MM.1S (cell line): ENCODE data around the gene PDE6A.

Experiments
- DNase-seq: peaks from one replicate; pipeline ENCODE4 v3.0.0-alpha.2; 2015
- H2AFZ ChIP-seq: fragments of 300-600 bp; sonication (generic); 2 replicates; pipeline ENCODE4 v1.6.0; 2016; ENCODE audit warnings: antibody characterized with exemption, low read length
- H3F3A ChIP-seq: fragments of 300-600 bp; sonication (generic); 2 replicates; pipeline ENCODE4 v1.6.1; 2016; ENCODE audit warnings: mild to moderate bottlenecking, antibody characterized with exemption, low read length, moderate library complexity, mixed read lengths; ENCODE audit not compliant: insufficient read depth
- H3K27ac ChIP-seq: fragments of 300-600 bp; sonication (generic); 2 replicates; pipeline ENCODE4 v1.5.1; 2016; ENCODE audit warnings: mild to moderate bottlenecking, low read length
- H3K27me3 ChIP-seq: fragments of 300-600 bp; sonication (generic); replicated peaks from 2 replicates; pipeline ENCODE4 v1.6.0; 2016; ENCODE audit warnings: low read length; ENCODE audit not compliant: insufficient read depth
- H3K36me3 ChIP-seq: fragments of 300-600 bp; sonication (generic); replicated peaks from 2 replicates; pipeline ENCODE4 v1.6.1; 2016; ENCODE audit warnings: mild to moderate bottlenecking, low read length, mixed read lengths; ENCODE audit not compliant: insufficient read depth
- H3K4me1 ChIP-seq: fragments of 300-600 bp; sonication (generic); 2 replicates; pipeline ENCODE4 v1.6.1; 2016; ENCODE audit warnings: low read length, mixed read lengths
- H3K4me2 ChIP-seq: fragments of 300-600 bp; sonication (generic); 2 replicates; pipeline ENCODE4 v1.6.0; 2016; ENCODE audit warnings: low read depth, low read length
- H3K4me3 ChIP-seq: fragments of 300-600 bp; sonication (generic); 2 replicates; pipeline ENCODE4 v1.5.1; 2016; ENCODE audit warnings: low read length, mixed read lengths
- H3K79me2 ChIP-seq: fragments of 300-600 bp; sonication (generic); 2 replicates; pipeline ENCODE4 v1.6.1; 2016; ENCODE audit warnings: mixed run types, low read length, mixed read lengths
- H3K9ac ChIP-seq: fragments of 300-600 bp; sonication (generic); 2 replicates; pipeline ENCODE4 v1.6.1; 2016; ENCODE audit warnings: low read length, mixed read lengths
- H3K9me2 ChIP-seq: fragments of 300-600 bp; sonication (generic); replicated peaks from 2 replicates; pipeline ENCODE4 v1.6.1; 2016; ENCODE audit warnings: mild to moderate bottlenecking, low read length, mixed read lengths; ENCODE audit not compliant: insufficient read depth
- H3K9me3 ChIP-seq: fragments of 300-600 bp; sonication (generic); replicated peaks from 2 replicates; pipeline ENCODE4 v1.6.1; 2016; ENCODE audit warnings: mild to moderate bottlenecking, low read length, mixed read lengths; ENCODE audit not compliant: insufficient read depth
- H4K20me1 ChIP-seq: fragments of 300-600 bp; sonication (generic); 2 replicates; pipeline ENCODE4 v1.6.1; 2016; ENCODE audit warnings: mild to moderate bottlenecking, low read length, moderate library complexity, mixed read lengths; ENCODE audit not compliant: insufficient read depth
- EZH2 ChIP-seq: fragments of 300-600 bp; sonication (generic); optimal IDR thresholded peaks from 2 replicates; pipeline ENCODE3; 2017; ENCODE audit warnings: low read depth, mild to moderate bottlenecking, antibody characterized with exemption, low read length, mixed read lengths
- EZH2phosphoT487 ChIP-seq: fragments of 300-600 bp; sonication (generic); IDR thresholded peaks from 2 replicates; pipeline ENCODE4 v1.6.1; 2018; ENCODE audit warnings: antibody characterized with exemption, low read length
- TF ChIP-seq, protein P1 (sequence below): fragments of 300-600 bp; sonication (generic); IDR thresholded peaks from 2 replicates; pipeline ENCODE4 v1.5.1; 2016; ENCODE audit warnings: antibody characterized with exemption, low read length, mixed read lengths

PDE6A gene

DNA sequence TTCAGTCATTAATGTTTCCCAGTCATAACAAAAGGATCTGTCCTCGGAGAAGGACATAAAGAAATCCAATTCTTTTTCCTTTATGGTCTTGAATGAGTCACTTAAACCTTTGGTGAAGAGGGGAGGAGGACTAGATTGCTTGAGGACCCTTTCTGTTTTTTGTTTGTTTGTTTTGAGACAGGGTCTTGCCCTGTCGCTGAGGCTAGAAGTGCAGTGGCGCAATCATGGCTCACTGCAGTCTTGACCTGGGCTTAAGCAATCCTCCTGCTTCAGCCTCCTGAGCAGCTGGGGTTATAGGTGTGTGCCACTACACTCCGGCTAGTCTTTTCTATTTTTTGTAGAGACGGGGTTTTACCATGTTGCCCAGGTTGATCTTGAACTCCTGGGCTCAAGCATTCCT is 43.5 kb upstream of the PDE6A start:
- H3K4me2 ChIP-seq: no peak overlapping the region
- no peaks in the 10 kb centered on the region for H3K4me1 ChIP-seq
- no peaks in the 10 kb centered on the region for H3F3A ChIP-seq
- H3K9me3 ChIP-seq: no peaks in the 10 kb centered on the region
- H4K20me1 ChIP-seq: no peaks in the 10 kb centered on the region
- H3K9ac ChIP-seq: no peak overlapping the region
- no peak overlapping the region for H3K27ac ChIP-seq
- H3K9me2 ChIP-seq: no peaks in the 10 kb centered on the region
- H2AFZ ChIP-seq: no peak overlapping the region
- H3K79me2 ChIP-seq: no peaks in the 10 kb centered on the region
- no peak for TF ChIP-seq EZH2phosphoT487
- no peak for TF ChIP-seq EZH2
- TF ChIP-seq, protein P1, sequence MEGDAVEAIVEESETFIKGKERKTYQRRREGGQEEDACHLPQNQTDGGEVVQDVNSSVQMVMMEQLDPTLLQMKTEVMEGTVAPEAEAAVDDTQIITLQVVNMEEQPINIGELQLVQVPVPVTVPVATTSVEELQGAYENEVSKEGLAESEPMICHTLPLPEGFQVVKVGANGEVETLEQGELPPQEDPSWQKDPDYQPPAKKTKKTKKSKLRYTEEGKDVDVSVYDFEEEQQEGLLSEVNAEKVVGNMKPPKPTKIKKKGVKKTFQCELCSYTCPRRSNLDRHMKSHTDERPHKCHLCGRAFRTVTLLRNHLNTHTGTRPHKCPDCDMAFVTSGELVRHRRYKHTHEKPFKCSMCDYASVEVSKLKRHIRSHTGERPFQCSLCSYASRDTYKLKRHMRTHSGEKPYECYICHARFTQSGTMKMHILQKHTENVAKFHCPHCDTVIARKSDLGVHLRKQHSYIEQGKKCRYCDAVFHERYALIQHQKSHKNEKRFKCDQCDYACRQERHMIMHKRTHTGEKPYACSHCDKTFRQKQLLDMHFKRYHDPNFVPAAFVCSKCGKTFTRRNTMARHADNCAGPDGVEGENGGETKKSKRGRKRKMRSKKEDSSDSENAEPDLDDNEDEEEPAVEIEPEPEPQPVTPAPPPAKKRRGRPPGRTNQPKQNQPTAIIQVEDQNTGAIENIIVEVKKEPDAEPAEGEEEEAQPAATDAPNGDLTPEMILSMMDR: no peak
- H3K36me3 ChIP-seq: no peaks in the 10 kb centered on the region
- H3K4me3 ChIP-seq: no peak overlapping the region
- no peaks in the 10 kb centered on the region for H3K27me3 ChIP-seq
- no peak for DNase-seq

DNA sequence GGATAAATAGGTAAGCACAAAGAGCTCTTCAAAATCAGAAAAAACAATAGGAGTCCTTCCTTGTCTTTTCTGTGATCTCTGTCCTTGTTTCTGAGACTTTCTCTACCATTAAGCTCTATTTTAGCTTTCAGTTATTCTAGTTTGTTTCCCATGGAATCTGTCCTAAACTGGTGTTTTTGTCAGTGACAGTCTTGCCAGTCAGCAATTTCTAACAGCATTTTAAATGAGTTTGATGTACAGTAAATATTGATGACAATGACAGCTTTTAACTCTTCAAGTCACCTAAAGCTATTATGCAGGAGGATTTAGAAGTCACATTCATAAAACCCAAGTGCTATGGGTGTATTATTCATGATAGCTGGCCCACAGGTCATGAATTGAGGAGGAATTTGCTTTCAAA is 37.9 kb upstream of the PDE6A start:
- Histone ChIP-seq H3K9ac (no peak overlapping the region), H3K4me2 (no peak overlapping the region), H4K20me1 (no peaks in the 10 kb centered on the region), H3K79me2 (no peaks in the 10 kb centered on the region), H2AFZ (no peak overlapping the region), H3K9me3 (no peaks in the 10 kb centered on the region), H3F3A (no peaks in the 10 kb centered on the region), H3K36me3 (no peaks in the 10 kb centered on the region), H3K9me2 (no peaks in the 10 kb centered on the region), H3K4me1 (no peaks in the 10 kb centered on the region), H3K4me3 (no peak overlapping the region), H3K27ac (no peak overlapping the region), H3K27me3 (no peaks in the 10 kb centered on the region)
- no peak for TF ChIP-seq EZH2phosphoT487
- no peak for TF ChIP-seq EZH2
- TF ChIP-seq, protein P1: no peak
- no peak for DNase-seq

DNA sequence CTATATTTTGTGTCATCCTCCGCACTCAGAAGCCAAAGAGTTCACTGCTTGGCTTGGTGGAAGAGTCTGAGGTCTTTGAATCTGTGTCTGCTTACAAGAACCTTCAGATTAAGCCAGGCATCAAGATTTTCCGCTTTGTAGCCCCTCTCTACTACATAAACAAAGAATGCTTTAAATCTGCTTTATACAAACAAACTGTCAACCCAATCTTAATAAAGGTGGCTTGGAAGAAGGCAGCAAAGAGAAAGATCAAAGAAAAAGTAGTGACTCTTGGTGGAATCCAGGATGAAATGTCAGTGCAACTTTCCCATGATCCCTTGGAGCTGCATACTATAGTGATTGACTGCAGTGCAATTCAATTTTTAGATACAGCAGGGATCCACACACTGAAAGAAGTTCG is 36.6 kb upstream of the PDE6A start:
- H3K9ac ChIP-seq: no peak overlapping the region
- no peaks in the 10 kb centered on the region for H4K20me1 ChIP-seq
- no peaks in the 10 kb centered on the region for H3F3A ChIP-seq
- H3K79me2 ChIP-seq: no peaks in the 10 kb centered on the region
- H3K4me3 ChIP-seq: no peak overlapping the region
- no peak for DNase-seq
- no peak for TF ChIP-seq EZH2phosphoT487
- TF ChIP-seq EZH2: no peak
- TF ChIP-seq, protein P1: no peak
- no peaks in the 10 kb centered on the region for H3K27me3 ChIP-seq
- no peaks in the 10 kb centered on the region for H3K9me3 ChIP-seq
- no peaks in the 10 kb centered on the region for H3K9me2 ChIP-seq
- H3K4me2 ChIP-seq: no peak overlapping the region
- no peak overlapping the region for H3K27ac ChIP-seq
- no peaks in the 10 kb centered on the region for H3K4me1 ChIP-seq
- H2AFZ ChIP-seq: no peak overlapping the region
- H3K36me3 ChIP-seq: no peaks in the 10 kb centered on the region
